ENCODE measurements around the gene FAM193A. TPM values are rescaled to one million over a fixed set of nuclear protein-coding genes. Genes with fewer than 3 reads are reported as not detected.
"Not testable (repeated sequence)": the region's sequence is repeated elsewhere in the genome, so short reads cannot be mapped to it uniquely, and the experiment has no call there.

The FAM193A gene
- total RNA-seq, 1 donor from 2014 or later: 19.8 TPM

DNA sequence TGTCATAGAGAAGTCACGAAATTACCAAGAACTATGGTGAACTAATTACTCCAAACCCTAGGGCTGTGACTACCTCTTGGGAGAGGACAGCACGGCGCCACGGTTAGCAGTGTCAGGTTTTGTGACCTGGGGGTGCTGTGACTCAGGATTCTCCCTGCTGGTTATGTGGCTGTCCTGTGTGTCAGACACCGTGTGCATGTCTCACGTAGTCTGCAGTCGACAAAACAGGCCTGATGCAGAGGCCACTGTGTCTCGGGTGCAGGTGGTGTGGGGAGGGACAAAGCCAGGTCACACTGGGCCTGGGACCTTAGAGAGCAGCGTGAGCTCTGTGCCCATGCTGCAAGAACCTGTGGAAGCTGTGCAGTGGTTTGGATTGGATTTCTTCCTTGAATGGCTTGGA lies 185.6 kb downstream of the FAM193A start:
- no peak overlapping the region for H3K4me3 ChIP-seq (ENCODE audit: low read depth, low read length)

DNA sequence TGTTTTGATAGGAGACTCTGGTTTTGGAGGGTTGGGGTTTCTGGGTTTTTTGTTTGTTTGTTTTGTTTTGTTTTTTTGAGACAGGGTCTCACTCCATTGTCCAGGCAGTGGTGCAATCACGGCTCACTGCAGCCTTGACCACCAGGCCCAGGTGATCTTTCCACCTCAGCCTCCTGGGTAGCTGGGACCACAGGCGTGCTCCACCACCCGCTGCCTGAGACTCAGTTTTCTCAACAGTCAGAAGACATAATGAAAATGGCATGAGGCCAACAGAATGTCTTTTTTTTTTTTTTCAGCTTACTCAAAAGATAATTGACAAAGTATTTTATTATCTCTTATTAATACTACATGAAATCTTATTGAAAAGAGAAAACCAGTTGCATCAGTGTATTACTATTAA lies 187.3 kb downstream of the FAM193A start:
- no peak for DNase-seq (ENCODE audit: low read depth)
- H3K36me3 ChIP-seq (ENCODE audit: control insufficient read depth, insufficient read depth, low read length): no peaks in the 10 kb centered on the region
- no peaks in the 10 kb centered on the region for H3K27me3 ChIP-seq (ENCODE audit: control insufficient read depth, insufficient read depth, low read length)
- no peak for TF ChIP-seq CTCF (IDR thresholded peaks at IDR 0.05; ENCODE audit: insufficient read depth, low read length, poor library complexity, severe bottlenecking)
- H3K4me3 ChIP-seq (ENCODE audit: low read depth, low read length): no peak overlapping the region

More for the DNA sequence above, 185.6 kb downstream of the FAM193A start:
- TF ChIP-seq CTCF (IDR thresholded peaks at IDR 0.05; ENCODE audit: insufficient read depth, low read length, poor library complexity, severe bottlenecking): no peak
- Histone ChIP-seq H3K27me3 (ENCODE audit: control insufficient read depth, insufficient read depth, low read length) (no peaks in the 10 kb centered on the region), H3K36me3 (ENCODE audit: control insufficient read depth, insufficient read depth, low read length) (no peaks in the 10 kb centered on the region)
- DNase-seq (ENCODE audit: low read depth): no peak

- H3K4me3 ChIP-seq (ENCODE audit: low read depth, low read length): no peak overlapping the region
- no peaks in the 10 kb centered on the region for H3K27me3 ChIP-seq (ENCODE audit: control insufficient read depth, insufficient read depth, low read length)
- no peak for DNase-seq (ENCODE audit: low read depth)
- H3K36me3 ChIP-seq (ENCODE audit: control insufficient read depth, insufficient read depth, low read length): no peaks in the 10 kb centered on the region
- TF ChIP-seq CTCF (IDR thresholded peaks at IDR 0.05; ENCODE audit: insufficient read depth, low read length, poor library complexity, severe bottlenecking): no peak
Measured at GRCh38 chr4:2725380-2725779, 188.9 kb downstream of the FAM193A start.

- DNase-seq (ENCODE audit: low read depth); H3K27me3 ChIP-seq (ENCODE audit: control insufficient read depth, insufficient read depth, low read length); H3K36me3 ChIP-seq (ENCODE audit: control insufficient read depth, insufficient read depth, low read length); H3K4me3 ChIP-seq (ENCODE audit: low read depth, low read length): not testable (repeated sequence)
Measured at GRCh38 chr4:2726881-2727280, 190.4 kb downstream of the FAM193A start.

GRCh38 chr4:2728221-2728620 lies 191.8 kb downstream of the FAM193A start:
- Histone ChIP-seq H3K27me3 (ENCODE audit: control insufficient read depth, insufficient read depth, low read length) (no peaks in the 10 kb centered on the region), H3K36me3 (ENCODE audit: control insufficient read depth, insufficient read depth, low read length) (peaks cover 1% of the 10 kb centered on the region), H3K4me3 (ENCODE audit: low read depth, low read length) (no peak overlapping the region)
- no peak for DNase-seq (ENCODE audit: low read depth)
- no peak for TF ChIP-seq CTCF (IDR thresholded peaks at IDR 0.05; ENCODE audit: insufficient read depth, low read length, poor library complexity, severe bottlenecking)

DNA sequence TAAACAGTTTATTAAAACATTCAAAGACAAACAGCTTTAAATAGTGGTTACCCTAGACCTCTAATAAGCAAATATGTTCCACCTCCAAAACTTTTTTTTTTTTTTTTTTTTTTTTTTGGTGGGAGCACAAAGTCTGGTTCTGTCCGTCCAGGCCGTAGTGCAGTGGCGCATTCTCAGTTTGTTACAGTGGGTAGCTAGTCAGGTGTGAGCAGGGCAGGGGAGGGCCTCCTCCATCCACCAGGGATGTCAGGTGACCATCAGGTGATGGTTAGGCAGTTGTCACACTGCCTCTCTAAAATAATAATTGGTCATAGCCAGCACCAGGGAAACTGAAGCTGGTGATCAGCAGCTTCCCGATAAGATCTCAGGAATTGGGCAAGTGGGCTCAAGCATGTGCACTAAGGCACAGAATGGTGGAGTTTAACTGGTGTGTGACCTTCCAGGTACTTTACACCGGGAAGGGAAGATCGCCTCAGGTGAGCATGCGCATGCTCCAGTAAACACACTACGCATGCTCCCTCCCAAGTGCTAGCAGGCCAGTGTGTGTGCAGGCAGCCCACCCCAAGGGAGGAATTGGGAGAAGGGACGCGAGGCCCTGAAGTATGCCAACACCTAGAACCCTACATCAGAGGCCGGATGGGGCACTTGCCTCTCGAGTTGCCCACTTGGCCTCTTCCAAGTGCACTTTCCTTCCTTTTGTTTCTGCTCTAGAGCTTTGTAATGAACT lies 192.5 kb downstream of the FAM193A start:
- Histone ChIP-seq H3K27me3 (ENCODE audit: control insufficient read depth, insufficient read depth, low read length) (no peaks in the 10 kb centered on the region), H3K4me3 (ENCODE audit: low read depth, low read length) (no peak overlapping the region), H3K36me3 (ENCODE audit: control insufficient read depth, insufficient read depth, low read length) (peaks cover 1% of the 10 kb centered on the region)
- DNase-seq (ENCODE audit: low read depth): no peak
- no peak for TF ChIP-seq CTCF (IDR thresholded peaks at IDR 0.05; ENCODE audit: insufficient read depth, low read length, poor library complexity, severe bottlenecking)

Data from kidney epithelial cell (primary cell).